Tibial artery (tissue), 4 donors: ENCODE data around the gene EML2.

Experiments
- DNase-seq, 2 donors: peaks; one replicate each; pipeline ENCODE4 v3.0.0-alpha.2; 2019
- H3K27ac ChIP-seq, 2 donors: fragments of 200-600 bp; sonication (generic) in 1 of 2; 1 replicate in 1 of 2; 2 replicates in 1 of 2; pipeline ENCODE4 v1.5.1; 2018 to 2019; ENCODE audit warnings: mild to moderate bottlenecking in 1 of 2
- H3K27me3 ChIP-seq, 2 donors: fragments of 200-600 bp; sonication (generic) in 1 of 2; one replicate each; pipeline versions ENCODE4 v1.5.1 to v1.6.0; 2016 to 2019
- H3K36me3 ChIP-seq, 3 donors: fragments of 200-600 bp; sonication (generic) in 2 of 3; one replicate each; pipeline ENCODE4 v1.5.1; 2016 to 2019; ENCODE audit warnings: mild to moderate bottlenecking in 2 of 3
- H3K4me1 ChIP-seq, 4 donors: fragments of 200-600 bp; sonication (generic) in 2 of 4; 1 replicate in 3 of 4; 2 replicates in 1 of 4; pipeline ENCODE4 v1.5.1; 2016 to 2019
- H3K4me3 ChIP-seq, 2 donors: fragments of 200-600 bp; sonication (generic) in 1 of 2; 1 replicate in 1 of 2; 2 replicates in 1 of 2; pipeline ENCODE4 v1.5.1; 2018 to 2019; ENCODE audit warnings: mild to moderate bottlenecking in 2 of 2
- H3K9me3 ChIP-seq, 3 donors: fragments of 200-600 bp; sonication (generic) in 1 of 3; one replicate each; pipeline ENCODE4 v1.5.1; 2016 to 2019
- CTCF ChIP-seq, 2 experiments: fragments of 200-600 bp in 1 of 2; fragments of 450-650 bp in 1 of 2; IDR thresholded peaks; one replicate each; pipeline ENCODE4 v1.5.1; 2017 to 2019; ENCODE audit warnings: antibody characterized with exemption in 2 of 2, mild to moderate bottlenecking in 1 of 2, moderate library complexity in 1 of 2
- intact Hi-C: fragments of 100-400 bp; cut with DNase I; formaldehyde crosslinking; loops from one replicate; pipeline ENCODE4 v1.15.0; 2023; ENCODE audit warnings: low total_unique reads

EML2 gene

GRCh38 chr19:45659096-45659729 lies 20.0 kb upstream of the EML2 start:
- H3K9me3 ChIP-seq = no peaks in the 10 kb centered on the region
- no peak for TF ChIP-seq CTCF (IDR thresholded peaks at IDR 0.05)
- no peaks in the 10 kb centered on the region for H3K36me3 ChIP-seq
- H3K27me3 ChIP-seq = peaks cover 0 to 35% of the 10 kb centered on the region in 2 donors
- H3K4me3 ChIP-seq = no peak overlapping the region
- H3K27ac ChIP-seq = no peak overlapping the region
- intact Hi-C loops = no loop called here
- H3K4me1 ChIP-seq = no peaks in the 10 kb centered on the region
- no peak for DNase-seq

GRCh38 chr19:45657520-45658167 lies 18.4 kb upstream of the EML2 start:
- H3K27ac ChIP-seq = no peak overlapping the region
- H3K4me1 ChIP-seq = no peaks in the 10 kb centered on the region
- H3K36me3 ChIP-seq = no peaks in the 10 kb centered on the region
- H3K9me3 ChIP-seq = no peaks in the 10 kb centered on the region
- intact Hi-C loops = no loop called here
- no peak for DNase-seq
- no peak for TF ChIP-seq CTCF (IDR thresholded peaks at IDR 0.05)
- no peak overlapping the region for H3K4me3 ChIP-seq
- peaks cover 0 to 27% of the 10 kb centered on the region in 2 donors for H3K27me3 ChIP-seq

- Histone ChIP-seq H3K27me3 (peaks cover 0 to 19% of the 10 kb centered on the region in 2 donors), H3K36me3 (no peaks in the 10 kb centered on the region), H3K4me3 (no peak overlapping the region), H3K27ac (no peak overlapping the region), H3K4me1 (no peaks in the 10 kb centered on the region), H3K9me3 (no peaks in the 10 kb centered on the region)
- TF ChIP-seq CTCF (IDR thresholded peaks at IDR 0.05) = no peak
- no peak for DNase-seq
- intact Hi-C loops = no loop called here
Observed at GRCh38 chr19:45655073-45655472, 15.9 kb upstream of the EML2 start.

- H3K27ac ChIP-seq = no peak overlapping the region
- H3K4me1 ChIP-seq = no peaks in the 10 kb centered on the region
- no peaks in the 10 kb centered on the region for H3K36me3 ChIP-seq
- intact Hi-C loops = no loop called here
- H3K4me3 ChIP-seq = no peak overlapping the region
- DNase-seq = no peak
- H3K27me3 ChIP-seq = peaks cover 0 to 15% of the 10 kb centered on the region in 2 donors
- no peaks in the 10 kb centered on the region for H3K9me3 ChIP-seq
- TF ChIP-seq CTCF (IDR thresholded peaks at IDR 0.05) = no peak
Observed at GRCh38 chr19:45653634-45654033, 14.4 kb upstream of the EML2 start.

GRCh38 chr19:45650722-45651121 lies 11.5 kb upstream of the EML2 start:
- intact Hi-C loops = no loop called here
- no peak for DNase-seq
- no peak overlapping the region for H3K4me3 ChIP-seq
- peaks cover 0 to 7% (median 3%) of the 10 kb centered on the region in 4 donors for H3K4me1 ChIP-seq
- peaks cover 0 to 25% of the 10 kb centered on the region in 2 donors for H3K27me3 ChIP-seq
- no peak overlapping the region for H3K27ac ChIP-seq
- H3K9me3 ChIP-seq = no peaks in the 10 kb centered on the region
- no peaks in the 10 kb centered on the region for H3K36me3 ChIP-seq
- no peak for TF ChIP-seq CTCF (IDR thresholded peaks at IDR 0.05)
